ENCODE results near the gene UGT1A8.
"Not testable (repeated sequence)": the region's sequence is repeated elsewhere in the genome, so short reads cannot be mapped to it uniquely, and the experiment has no call there.

UGT1A8 gene

GRCh38 chr2:233692648-233693047 is 75.2 kb downstream of the UGT1A8 start, which contains the start of gene UGT1A6:
UGT1A6 (plus strand) TSS chr2:233692890; CDS start chr2:233693005, 115 bp downstream.
- TF ChIP-seq CTCF (IDR thresholded peaks at IDR 0.05; ENCODE audit: low read depth, low read length, missing control alignments): no peak
- no peak for DNase-seq (ENCODE audit: low read depth)
- H3K4me3 ChIP-seq (ENCODE audit: low read depth, low read length): no peak within 1 kb of the TSS

GRCh38 chr2:233693963-233694362 is 76.5 kb downstream of the UGT1A8 start:
- no peak for TF ChIP-seq CTCF (IDR thresholded peaks at IDR 0.05; ENCODE audit: low read depth, low read length, missing control alignments)
- DNase-seq (ENCODE audit: low read depth): no peak
- H3K4me3 ChIP-seq (ENCODE audit: low read depth, low read length): no peak overlapping the region

GRCh38 chr2:233698740-233699139 is 81.3 kb downstream of the UGT1A8 start:
- TF ChIP-seq CTCF (IDR thresholded peaks at IDR 0.05; ENCODE audit: low read depth, low read length, missing control alignments): no peak
- DNase-seq (ENCODE audit: low read depth): no peak
- no peak overlapping the region for H3K4me3 ChIP-seq (ENCODE audit: low read depth, low read length)

GRCh38 chr2:233699424-233700027 is 82.1 kb downstream of the UGT1A8 start:
- no peak for DNase-seq (ENCODE audit: low read depth)
- H3K4me3 ChIP-seq (ENCODE audit: low read depth, low read length): no peak overlapping the region
- no peak for TF ChIP-seq CTCF (IDR thresholded peaks at IDR 0.05; ENCODE audit: low read depth, low read length, missing control alignments)

GRCh38 chr2:233700028-233700635 is 82.7 kb downstream of the UGT1A8 start:
- H3K4me3 ChIP-seq (ENCODE audit: low read depth, low read length): no peak overlapping the region
- DNase-seq (ENCODE audit: low read depth): no peak
- TF ChIP-seq CTCF (IDR thresholded peaks at IDR 0.05; ENCODE audit: low read depth, low read length, missing control alignments): no peak

- not testable (repeated sequence) for DNase-seq (ENCODE audit: low read depth)
Observed at GRCh38 chr2:233700842-233701241, 83.4 kb downstream of the UGT1A8 start.

GRCh38 chr2:233702238-233702637 is 84.8 kb downstream of the UGT1A8 start:
- no peak for DNase-seq (ENCODE audit: low read depth)
- no peak for TF ChIP-seq CTCF (IDR thresholded peaks at IDR 0.05; ENCODE audit: low read depth, low read length, missing control alignments)
- no peak overlapping the region for H3K4me3 ChIP-seq (ENCODE audit: low read depth, low read length)

More at GRCh38 chr2:233700842-233701241, 83.4 kb downstream of the UGT1A8 start:
- H3K4me3 ChIP-seq (ENCODE audit: low read depth, low read length): not testable (repeated sequence)

Measured in GM12864 (cell line).